Bladder microvascular endothelial cell (primary cell): ENCODE data around the gene CACNA1E. TPM values are rescaled to one million over a fixed set of nuclear protein-coding genes. Genes with fewer than 3 reads are reported as not detected.

Source experiments
- total RNA-seq: library from RNA; depleted of rRNA; stranded (reverse); fragments of >200 nt; gene quantifications from 2 replicates; pipeline ENCODE4 v1.2.3, GENCODE V29; 2014

The CACNA1E gene
- 0.06 TPM in 1 of 2 replicates, not detected in the other for total RNA-seq

DNA sequence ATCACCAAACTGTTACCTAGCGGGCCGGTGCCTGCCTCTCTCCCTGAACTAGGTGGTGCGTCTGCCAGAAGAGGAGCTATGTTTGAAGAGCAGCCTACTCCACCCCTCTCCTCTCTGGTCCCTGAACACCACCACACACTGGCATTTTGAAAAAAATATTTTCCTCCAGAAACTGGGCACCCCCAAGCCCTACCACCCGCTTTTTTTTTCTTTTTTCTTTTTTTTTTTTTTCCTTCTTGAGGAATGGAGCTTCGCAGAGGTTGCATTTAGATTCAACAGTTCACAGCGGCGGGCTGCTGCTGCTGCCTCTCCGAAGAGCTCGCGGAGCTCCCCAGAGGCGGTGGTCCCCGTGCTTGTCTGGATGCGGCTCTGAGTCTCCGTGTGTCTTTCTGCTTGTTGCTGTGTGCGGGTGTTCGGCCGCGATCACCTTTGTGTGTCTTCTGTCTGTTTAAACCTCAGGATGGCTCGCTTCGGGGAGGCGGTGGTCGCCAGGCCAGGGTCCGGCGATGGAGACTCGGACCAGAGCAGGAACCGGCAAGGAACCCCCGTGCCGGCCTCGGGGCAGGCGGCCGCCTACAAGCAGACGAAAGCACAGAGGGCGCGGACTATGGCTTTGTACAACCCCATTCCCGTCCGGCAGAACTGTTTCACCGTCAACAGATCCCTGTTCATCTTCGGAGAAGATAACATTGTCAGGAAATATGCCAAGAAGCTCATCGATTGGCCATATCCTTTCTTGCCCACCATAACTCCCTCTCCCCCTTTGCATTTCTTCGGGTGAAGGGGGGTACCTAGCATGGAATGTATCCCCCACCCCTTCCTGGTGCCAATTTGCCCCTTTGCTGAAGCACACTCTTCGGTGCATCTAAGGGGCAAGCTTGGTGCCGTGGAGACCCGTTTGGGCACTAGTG lies at the start of gene CACNA1E:
TSS of gene CACNA1E (plus strand) at position 233 of the 911 bp plus-strand sequence. CDS start at position 461, 228 bp downstream.

